GM19239 (cell line): ENCODE results near the gene ZNF227.
"Not testable (repeated sequence)": the region's sequence is repeated elsewhere in the genome, so short reads cannot be mapped to it uniquely, and the experiment has no call there.

Experiments used
- DNase-seq: peaks from one replicate; pipeline ENCODE4 v3.0.0; 2011; ENCODE audit warnings: low spot score; ENCODE audit not compliant: insufficient read length
- FAIRE-seq: peaks from 2 replicates; lab custom pipeline; 2011; peaks lifted over from hg19 to GRCh38; lab: Jason Lieb, UNC

Gene ZNF227

DNA sequence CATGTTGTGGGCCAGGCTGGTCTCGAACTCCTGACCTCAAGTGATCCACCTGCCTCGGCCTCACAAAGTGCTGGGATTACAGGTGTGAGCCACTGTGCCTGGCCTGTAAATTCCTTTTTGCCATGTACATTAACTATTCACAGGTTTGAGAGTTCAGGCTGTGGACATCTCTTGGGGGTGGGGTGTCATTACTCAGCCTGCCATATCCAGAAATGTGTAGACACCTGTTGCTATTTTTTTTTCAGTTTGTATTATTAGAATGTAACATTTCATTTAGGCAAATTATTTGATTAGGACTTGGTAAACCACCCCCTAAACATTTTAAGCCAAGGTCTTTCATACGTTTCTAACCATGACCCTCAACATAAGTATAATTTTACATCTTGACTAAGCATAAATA lies 20.5 kb downstream of the ZNF227 start:
- DNase-seq, result no peak
- FAIRE-seq, result no peak

DNA sequence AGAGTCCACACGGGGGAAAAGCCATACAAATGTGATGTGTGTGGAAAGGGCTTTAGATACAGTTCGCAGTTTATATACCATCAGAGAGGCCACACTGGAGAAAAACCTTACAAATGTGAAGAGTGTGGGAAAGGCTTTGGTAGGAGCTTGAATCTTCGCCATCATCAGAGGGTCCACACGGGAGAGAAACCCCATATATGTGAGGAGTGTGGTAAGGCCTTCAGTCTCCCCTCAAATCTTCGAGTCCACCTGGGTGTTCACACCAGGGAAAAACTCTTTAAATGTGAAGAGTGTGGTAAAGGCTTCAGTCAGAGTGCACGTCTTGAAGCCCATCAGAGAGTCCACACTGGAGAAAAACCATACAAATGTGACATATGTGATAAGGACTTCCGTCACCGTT lies 24.1 kb downstream of the ZNF227 start:
- no peak for DNase-seq
- no peak for FAIRE-seq

DNA sequence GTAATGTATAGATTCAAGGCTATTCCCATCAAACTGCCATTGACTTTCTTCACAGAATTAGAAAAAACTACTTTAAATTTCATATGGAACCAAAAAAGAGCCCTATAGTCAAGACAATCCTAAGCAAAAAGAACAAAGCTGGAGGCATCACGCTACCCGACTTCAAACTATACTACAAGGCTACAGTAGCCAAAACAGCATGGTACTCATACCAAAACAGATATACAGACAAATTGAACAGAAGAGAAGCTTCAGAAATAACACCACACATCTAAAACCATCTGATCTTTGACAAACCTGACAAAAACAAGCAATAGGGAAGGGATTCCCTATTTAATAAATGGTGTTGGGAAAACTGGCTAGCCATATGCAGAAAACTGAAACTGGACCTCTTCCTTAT lies 40.0 kb downstream of the ZNF227 start:
- DNase-seq, FAIRE-seq: not testable (repeated sequence)

DNA sequence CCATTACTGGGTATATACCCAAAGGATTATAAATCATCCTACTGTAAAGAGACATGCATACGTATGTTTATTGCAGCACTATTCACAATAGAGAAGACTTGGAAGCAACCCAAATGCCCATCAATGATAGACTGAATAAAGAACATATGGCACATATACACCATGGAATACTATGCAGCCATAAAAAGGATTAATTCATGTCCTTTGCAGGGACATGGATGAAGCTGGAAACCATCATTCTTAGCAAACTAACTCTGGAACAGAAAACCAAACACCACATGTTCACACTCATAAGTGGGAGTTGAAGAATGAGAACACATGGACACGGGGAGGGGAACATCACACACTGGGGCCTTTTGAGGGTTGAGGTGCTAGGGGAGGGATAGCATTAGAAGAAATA lies 41.1 kb downstream of the ZNF227 start:
- not testable (repeated sequence) for DNase-seq, FAIRE-seq

DNA sequence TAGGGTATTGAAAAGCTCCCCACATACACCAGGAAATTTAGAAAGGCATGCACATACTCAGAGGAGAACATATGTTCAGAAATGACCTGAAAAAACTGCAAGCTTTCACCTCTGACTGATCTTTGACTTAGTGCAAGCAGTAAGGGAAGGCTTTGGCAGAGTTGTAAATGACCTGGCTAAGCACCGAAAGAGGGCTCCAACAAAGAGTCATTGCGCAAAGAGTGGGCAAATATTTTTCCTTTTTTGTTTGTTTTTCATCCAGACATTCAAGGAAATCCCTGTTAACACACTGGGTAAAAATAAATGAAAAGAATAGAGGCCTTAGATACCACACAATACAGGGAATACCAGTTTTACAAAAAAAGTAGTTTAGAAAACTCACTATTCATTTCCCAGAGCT lies 42.2 kb downstream of the ZNF227 start:
- DNase-seq (no peak), FAIRE-seq (no peak)

DNA sequence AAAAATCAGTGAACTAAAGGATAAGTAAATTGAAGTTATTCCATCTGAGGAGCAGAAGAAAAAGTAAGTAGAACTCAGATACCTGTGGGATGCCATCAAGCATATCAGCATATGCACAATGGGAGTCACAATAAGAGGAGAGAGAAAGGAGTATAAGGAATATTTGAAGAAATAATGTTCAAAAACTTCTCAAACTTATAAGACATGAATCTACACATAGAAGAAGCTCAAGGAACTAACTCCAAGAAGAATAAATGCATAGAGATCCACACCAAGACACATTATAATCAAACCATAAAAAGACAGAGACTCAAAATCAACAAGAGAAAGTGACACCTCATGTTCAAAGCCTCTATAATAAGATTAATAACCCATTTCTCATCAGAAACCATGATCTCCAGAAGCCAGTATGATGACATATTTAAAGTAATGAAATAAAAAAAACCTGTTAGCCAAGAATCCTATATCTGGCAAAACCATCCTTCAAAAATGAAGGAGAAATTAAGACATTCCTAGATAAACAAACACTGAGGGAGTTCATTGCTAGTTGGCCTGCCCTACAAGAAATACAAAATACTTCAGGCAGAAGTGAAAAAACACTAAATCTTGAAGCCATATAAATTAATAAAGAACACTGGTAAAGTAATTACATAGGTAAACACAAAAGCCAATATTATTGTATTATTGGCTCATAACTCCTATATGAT lies 43.5 kb downstream of the ZNF227 start:
- FAIRE-seq (no peak), DNase-seq (no peak)

DNA sequence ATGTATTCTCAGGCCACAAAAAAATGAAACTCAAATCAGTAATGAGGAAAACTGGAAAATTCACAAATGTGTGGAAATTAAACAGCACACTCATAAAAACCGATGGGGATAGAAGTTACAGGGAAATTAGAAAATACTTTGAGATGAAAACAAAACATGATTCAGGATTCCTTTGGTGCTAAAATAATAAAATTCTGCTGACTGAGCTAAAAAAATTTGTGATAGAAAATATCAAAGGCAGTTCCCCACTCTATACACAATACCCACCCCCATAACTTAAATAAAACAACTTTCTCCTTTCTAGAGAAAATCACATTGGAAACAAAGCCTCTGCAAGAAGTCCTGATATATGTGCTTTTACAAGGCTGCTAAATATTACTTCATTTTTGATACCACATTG lies 45.8 kb downstream of the ZNF227 start:
- FAIRE-seq (no peak), DNase-seq (no peak)

DNA sequence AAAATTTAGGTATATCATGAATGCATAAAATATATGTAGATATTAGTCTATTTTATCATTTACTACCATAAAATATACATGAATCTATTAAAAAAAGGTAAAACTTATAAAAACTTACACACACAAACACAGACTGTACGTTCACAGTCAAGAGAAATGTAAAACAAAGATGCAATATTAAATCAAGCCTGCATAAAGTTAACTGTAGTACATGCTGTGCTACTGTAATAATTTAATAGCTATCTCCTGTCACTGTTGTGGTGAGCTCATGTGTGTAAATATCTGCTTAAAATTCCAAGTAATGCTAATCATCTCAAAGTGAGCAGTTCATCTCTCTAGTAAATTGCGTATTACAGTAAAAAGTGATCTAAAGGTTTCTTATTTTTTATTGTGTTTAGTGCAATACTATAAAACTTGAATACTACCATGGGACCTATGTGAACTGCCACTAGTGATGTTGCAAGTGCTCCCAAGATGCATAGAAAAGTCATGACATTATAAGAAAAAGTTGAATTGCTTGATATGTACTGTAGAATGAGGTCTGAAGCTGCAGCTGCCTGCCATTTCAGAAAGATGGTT lies 46.6 kb downstream of the ZNF227 start:
- DNase-seq, result no peak
- FAIRE-seq, result no peak

DNA sequence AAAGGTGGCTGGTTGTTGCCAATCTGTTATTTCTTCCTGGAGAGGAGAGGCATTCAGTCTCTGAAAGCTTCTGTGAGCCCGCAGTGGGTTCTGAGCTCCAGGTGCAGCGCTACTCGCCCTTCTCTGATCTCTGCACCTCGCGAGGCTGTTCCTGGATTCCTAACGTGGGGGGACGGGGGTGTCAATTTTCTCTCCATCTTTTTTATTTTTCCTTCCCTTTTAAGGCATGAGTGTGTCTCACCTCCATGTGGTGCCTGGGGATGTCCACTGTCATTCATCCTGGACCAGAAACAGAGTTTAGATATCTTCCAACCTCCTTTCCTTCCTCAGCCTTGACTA lies 48.0 kb downstream of the ZNF227 start:
- FAIRE-seq, result no peak

DNA sequence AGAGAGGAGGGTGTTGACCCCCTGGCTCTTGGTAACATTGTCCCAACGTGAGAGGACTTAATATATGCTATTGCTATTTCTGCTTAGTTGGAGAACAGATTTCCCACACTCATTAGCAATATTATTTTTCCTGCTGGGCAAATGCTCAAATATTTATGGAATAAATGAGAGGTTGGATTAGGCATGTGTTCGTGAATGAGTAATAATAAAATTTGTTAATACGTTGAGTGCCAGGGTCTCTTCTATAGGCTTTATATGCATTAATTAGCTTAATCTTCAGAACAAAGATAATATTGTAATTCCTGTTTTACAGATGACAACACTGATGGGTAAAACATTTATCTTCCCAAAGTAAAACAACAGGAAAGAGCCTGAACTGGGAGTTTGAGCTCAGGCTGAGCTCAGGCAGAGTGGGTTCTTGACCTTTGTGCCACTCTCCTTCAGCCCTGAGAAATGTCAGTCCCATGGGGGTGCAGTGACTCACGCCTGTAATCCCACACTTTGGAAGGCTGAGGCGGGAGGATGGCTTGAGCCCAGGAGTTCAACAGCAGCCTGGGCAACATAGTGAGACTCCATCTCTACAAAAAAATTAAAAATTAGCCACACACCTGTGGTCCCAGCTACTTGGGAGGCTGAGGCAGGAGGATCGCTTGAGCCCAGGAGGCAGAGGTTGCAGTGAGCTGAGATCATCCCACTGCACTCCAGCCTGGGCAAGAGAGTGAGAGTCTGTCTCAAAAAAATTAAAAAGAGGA lies 48.5 kb downstream of the ZNF227 start:
- DNase-seq, result no peak
- FAIRE-seq, result no peak

More for the DNA sequence above, 48.0 kb downstream of the ZNF227 start:
- DNase-seq, result no peak

DNA sequence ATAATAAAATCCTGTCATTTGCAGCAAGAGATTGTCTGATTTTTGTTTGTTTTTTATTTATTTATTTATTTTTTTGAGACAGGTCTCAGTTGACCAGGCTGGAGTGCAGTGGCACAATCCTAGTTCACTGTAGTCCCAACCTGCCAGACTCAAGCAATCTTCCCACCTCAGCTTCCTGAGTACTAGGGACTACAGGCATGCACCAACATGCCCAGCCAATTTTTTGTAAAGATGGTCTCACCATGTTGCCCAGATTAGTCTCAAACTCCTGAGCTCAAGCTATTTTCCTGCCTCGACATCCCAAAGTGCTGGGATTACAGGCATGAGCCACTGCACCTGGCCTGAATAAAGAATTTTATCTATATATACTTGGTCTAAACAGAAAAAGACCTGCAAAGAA lies 65.0 kb downstream of the ZNF227 start:
- FAIRE-seq (no peak), DNase-seq (no peak)

DNA sequence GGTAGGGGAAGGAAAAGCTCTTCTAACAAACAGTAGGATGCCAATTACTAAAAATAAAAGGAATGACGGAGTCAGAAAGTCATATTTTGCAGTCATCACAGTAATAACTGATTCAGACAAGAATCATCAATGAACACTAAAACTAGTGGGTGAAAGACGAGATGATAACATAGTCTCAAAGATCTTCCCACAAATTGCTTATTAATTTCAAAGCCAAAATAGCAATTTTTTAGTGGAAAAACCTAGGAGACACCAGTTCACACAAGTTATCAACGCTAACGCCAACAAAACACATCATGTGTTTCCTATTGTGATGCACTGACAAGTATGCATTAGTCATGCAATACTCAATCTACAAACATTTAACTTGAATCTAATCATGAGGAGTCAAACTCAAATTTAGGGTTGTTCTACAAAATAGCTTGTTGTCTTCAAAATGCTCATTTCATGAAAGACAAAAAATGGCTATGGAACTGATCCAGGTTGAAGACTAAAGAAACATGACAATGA lies 65.9 kb downstream of the ZNF227 start:
- DNase-seq (no peak), FAIRE-seq (no peak)

DNA sequence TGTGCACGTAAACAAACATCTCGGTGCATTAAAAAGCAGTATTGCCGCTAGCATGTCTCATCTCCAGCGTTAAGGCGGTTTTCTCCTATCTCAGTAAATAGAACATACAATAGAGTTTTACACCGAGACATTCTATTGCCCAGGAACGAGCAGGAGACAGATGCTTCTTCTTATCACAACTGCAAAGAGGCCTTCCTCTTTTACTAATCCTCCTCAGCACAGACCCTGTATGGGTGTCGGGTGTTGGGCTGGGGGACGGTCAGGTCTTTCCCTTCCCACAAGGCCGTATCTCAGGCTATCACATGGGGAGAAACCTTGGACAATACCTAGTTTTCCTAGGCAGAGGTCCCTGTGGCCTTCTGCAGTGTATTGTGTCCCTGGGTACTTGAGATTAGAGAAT lies 68.6 kb downstream of the ZNF227 start:
- FAIRE-seq, result no peak
- no peak for DNase-seq

DNA sequence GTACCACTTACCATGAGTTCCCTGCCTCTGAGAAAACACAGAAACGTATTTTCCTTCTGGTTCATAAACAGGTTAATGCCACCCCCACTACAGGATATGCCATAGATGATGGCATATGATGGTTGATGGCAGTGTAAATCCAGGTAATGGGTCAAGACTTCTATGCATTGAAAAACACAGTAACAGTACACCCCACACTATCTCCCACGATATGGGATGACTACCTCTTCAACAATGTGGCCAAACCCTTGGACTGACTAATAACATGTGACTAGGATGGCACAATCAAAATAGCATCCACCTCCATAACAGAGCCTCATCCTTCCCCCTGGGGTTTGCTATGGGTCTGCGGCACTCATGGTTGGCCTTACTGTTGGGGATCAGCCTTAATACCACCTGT lies 70.5 kb downstream of the ZNF227 start:
- FAIRE-seq, result no peak
- DNase-seq, result no peak

DNA sequence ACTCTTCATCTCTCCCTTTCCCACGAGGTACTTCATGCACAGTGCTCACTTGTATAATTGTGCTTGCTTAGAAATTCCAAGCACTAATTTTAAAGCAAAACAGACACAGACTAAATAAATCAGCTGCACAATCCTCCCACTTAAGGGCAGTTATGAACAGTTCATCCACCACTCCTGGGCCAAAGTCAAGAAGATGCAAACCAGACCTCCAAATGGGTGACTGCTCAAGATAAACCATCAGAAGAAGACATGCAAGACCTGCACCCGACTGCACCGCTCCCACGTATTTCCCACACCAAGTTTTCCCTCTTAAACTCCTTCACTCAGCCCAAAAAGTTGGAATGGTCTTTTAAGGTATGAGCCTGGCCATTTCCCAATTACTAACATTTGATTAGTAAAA lies 72.6 kb downstream of the ZNF227 start:
- no peak for DNase-seq
- no peak for FAIRE-seq
